OCI-LY7 (cell line): ENCODE measurements around the gene CISD3.

ENCODE experiments used
- EZH2phosphoT487 ChIP-seq: fragments of 200-600 bp; sonication (generic); IDR thresholded peaks from 2 replicates; pipeline ENCODE4 v1.6.1; 2018; ENCODE audit warnings: low read depth, borderline replicate concordance, mild to moderate bottlenecking, mixed run types, antibody characterized with exemption, low read length, moderate library complexity, mixed read lengths
- TF ChIP-seq, protein P1 (sequence below): fragments of 200-600 bp; sonication (generic); conservative IDR thresholded peaks from 2 replicates; pipeline ENCODE4 v1.5.1; 2014; ENCODE audit warnings: mild to moderate bottlenecking, antibody characterized with exemption, low read length, moderate library complexity, mixed read lengths

DNA sequence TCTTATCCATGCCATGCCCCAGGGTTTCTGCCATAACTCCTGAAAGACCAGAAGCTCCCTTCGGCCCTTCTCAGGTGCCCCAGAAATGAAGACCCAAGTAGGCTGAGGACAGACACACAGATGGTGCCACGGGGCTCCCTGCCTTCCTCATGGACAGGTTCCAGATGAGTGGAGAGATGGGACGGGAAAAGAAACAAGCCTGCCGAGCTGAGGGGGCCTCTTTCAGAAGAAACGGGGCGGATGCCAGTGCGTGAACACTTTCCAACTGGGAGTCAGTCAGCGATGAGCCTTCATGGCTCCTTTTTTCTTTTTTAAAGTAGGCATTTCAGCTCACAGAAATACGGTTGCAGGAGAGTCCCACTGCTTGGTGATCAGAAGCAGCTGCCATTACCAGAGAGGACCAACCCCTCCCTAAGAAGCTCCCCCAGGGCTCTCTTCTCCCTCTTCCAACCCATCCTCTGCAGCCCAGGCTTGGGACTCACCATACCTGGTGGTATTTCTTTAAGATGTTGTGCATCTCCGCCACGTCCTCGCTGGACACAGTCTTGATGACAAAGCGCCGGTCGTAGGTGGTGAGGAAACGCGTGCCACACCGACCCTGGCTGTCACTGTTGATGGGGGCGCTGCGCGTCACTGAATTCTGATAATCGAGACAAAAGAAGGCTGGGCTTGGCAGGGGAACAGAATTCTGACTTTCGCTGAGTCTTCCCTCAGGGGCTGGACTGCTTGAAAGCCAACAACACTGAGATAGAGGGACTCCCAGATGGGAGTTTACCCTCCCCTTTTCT is 50.0 kb downstream of the CISD3 start:
- TF ChIP-seq, protein P1, sequence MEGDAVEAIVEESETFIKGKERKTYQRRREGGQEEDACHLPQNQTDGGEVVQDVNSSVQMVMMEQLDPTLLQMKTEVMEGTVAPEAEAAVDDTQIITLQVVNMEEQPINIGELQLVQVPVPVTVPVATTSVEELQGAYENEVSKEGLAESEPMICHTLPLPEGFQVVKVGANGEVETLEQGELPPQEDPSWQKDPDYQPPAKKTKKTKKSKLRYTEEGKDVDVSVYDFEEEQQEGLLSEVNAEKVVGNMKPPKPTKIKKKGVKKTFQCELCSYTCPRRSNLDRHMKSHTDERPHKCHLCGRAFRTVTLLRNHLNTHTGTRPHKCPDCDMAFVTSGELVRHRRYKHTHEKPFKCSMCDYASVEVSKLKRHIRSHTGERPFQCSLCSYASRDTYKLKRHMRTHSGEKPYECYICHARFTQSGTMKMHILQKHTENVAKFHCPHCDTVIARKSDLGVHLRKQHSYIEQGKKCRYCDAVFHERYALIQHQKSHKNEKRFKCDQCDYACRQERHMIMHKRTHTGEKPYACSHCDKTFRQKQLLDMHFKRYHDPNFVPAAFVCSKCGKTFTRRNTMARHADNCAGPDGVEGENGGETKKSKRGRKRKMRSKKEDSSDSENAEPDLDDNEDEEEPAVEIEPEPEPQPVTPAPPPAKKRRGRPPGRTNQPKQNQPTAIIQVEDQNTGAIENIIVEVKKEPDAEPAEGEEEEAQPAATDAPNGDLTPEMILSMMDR: no peak
- TF ChIP-seq EZH2phosphoT487: no peak
